Neural progenitor cell (in vitro differentiated cells): ENCODE measurements around the gene PPP1R2. TPM values are rescaled to one million over a fixed set of nuclear protein-coding genes. Genes with fewer than 3 reads are reported as not detected.

ENCODE experiments used
- DNase-seq: peaks from one replicate; pipeline ENCODE4 v3.0.0-alpha.2; 2016; ENCODE audit warnings: low spot score
- H2AFZ ChIP-seq: fragments of 200-600 bp; sonication (generic); replicated peaks from 2 replicates; pipeline ENCODE4 v1.6.1; 2016; ENCODE audit warnings: antibody characterized with exemption
- H3F3A ChIP-seq: fragments of 200-600 bp; sonication (generic); 2 replicates; pipeline ENCODE4 v1.6.1; 2016; ENCODE audit warnings: antibody characterized with exemption, low read depth
- H3K27ac ChIP-seq: fragments of 200-600 bp; sonication (generic); 2 replicates; pipeline ENCODE4 v1.5.1; 2016; ENCODE audit warnings: mild to moderate bottlenecking
- H3K27me3 ChIP-seq: fragments of 200-600 bp; sonication (generic); 2 replicates; pipeline ENCODE4 v1.6.1; 2016; ENCODE audit warnings: mild to moderate bottlenecking, moderate library complexity
- H3K36me3 ChIP-seq: fragments of 200-600 bp; sonication (generic); 2 replicates; pipeline ENCODE4 v1.5.1; 2016
- H3K4me1 ChIP-seq: fragments of 200-600 bp; sonication (generic); 2 replicates; pipeline ENCODE4 v1.6.1; 2016; ENCODE audit warnings: mixed run types
- H3K4me2 ChIP-seq: fragments of 200-600 bp; sonication (generic); 2 replicates; pipeline ENCODE4 v1.6.1; 2016
- H3K4me3 ChIP-seq: fragments of 200-600 bp; sonication (generic); 2 replicates; pipeline ENCODE4 v1.5.1; 2016
- H3K79me2 ChIP-seq: fragments of 200-600 bp; sonication (generic); 2 replicates; pipeline ENCODE4 v1.6.1; 2016; ENCODE audit warnings: low read depth
- H3K9ac ChIP-seq: fragments of 200-600 bp; sonication (generic); 2 replicates; pipeline ENCODE4 v1.6.1; 2016
- H3K9me3 ChIP-seq: fragments of 200-600 bp; sonication (generic); 2 replicates; pipeline ENCODE4 v1.5.1; 2016; ENCODE audit warnings: low read depth
- H4K20me1 ChIP-seq: fragments of 200-600 bp; sonication (generic); 2 replicates; pipeline ENCODE4 v1.6.1; 2016; ENCODE audit warnings: low read depth
- H3K27ac Mint-ChIP-seq: 3 replicates; pipeline ENCODE4 v1.8.0; 2021; ENCODE audit warnings: mixed read lengths
- H3K27me3 Mint-ChIP-seq: 2 replicates; pipeline ENCODE4 v1.8.0; 2022; ENCODE audit warnings: low read depth, mild to moderate bottlenecking, inconsistent platforms, moderate library complexity, mixed read lengths; ENCODE audit not compliant: insufficient read depth
- H3K36me3 Mint-ChIP-seq: 3 replicates; pipeline ENCODE4 v1.8.0; 2021; ENCODE audit warnings: mixed read lengths
- H3K4me1 Mint-ChIP-seq: 3 replicates; pipeline ENCODE4 v1.8.0; 2021; ENCODE audit warnings: mixed read lengths
- H3K4me3 Mint-ChIP-seq: 3 replicates; pipeline ENCODE4 v1.8.0; 2021; ENCODE audit warnings: mild to moderate bottlenecking, moderate library complexity, mixed read lengths
- H3K9me3 Mint-ChIP-seq: 3 replicates; pipeline ENCODE4 v1.8.0; 2020; ENCODE audit warnings: mixed read lengths
- EZH2 ChIP-seq: fragments of 200-600 bp; sonication (generic); IDR thresholded peaks from 2 replicates; pipeline ENCODE4 v1.6.1; 2017; ENCODE audit warnings: antibody characterized with exemption, mild to moderate bottlenecking, moderate library complexity
- EZH2phosphoT487 ChIP-seq: fragments of 200-600 bp; sonication (generic); IDR thresholded peaks from 2 replicates; pipeline ENCODE4 v1.6.1; 2017; ENCODE audit warnings: antibody characterized with exemption
- small RNA-seq: library from RNA; depleted of rRNA; stranded (forward); fragments of <200 nt; gene quantifications from one replicate; pipeline ENCODE3, GENCODE V24; 2015
- total RNA-seq: library from RNA; depleted of rRNA; stranded (reverse); fragments of >200 nt; gene quantifications from 2 replicates; pipeline ENCODE4 v1.2.3, GENCODE V29; 2015; ENCODE audit warnings: low replicate concordance
- TF ChIP-seq, protein P1 (sequence below): fragments of 200-600 bp; sonication (generic); IDR thresholded peaks from 2 replicates; pipeline ENCODE4 v1.5.1; 2017; ENCODE audit warnings: antibody characterized with exemption, mild to moderate bottlenecking

The PPP1R2 gene
- total RNA-seq, 1 donor from 2014 or later: 59.2 TPM

DNA sequence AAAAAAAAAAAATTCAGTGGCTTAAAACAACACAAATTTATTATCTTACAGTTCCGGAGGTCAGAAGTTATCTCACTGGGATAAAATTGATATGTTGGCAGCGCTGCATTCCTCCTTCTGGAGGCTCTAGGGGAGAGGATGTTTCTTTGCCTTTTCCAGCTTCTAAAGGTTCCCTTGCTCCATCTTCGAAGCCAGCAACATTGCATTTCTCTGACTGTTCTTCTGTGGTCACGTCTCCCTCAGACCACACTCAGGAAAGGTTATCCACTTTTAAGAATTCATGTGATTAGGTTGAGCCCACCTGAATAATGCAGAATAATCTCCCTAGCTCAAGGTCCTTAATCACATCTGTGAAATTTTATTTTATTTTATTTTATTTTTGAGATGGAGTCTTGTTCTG lies 76.9 kb downstream of the PPP1R2 start:
- Histone ChIP-seq H3K9ac (no peak overlapping the region), H3K9me3 (no peaks in the 10 kb centered on the region), H4K20me1 (no peaks in the 10 kb centered on the region), H3K36me3 (no peaks in the 10 kb centered on the region), H2AFZ (no peak overlapping the region), H3K27ac (no peak overlapping the region), H3K79me2 (no peaks in the 10 kb centered on the region), H3F3A (no peaks in the 10 kb centered on the region), H3K4me3 (no peak overlapping the region), H3K4me1 (no peaks in the 10 kb centered on the region), H3K4me2 (no peak overlapping the region), H3K27me3 (no peaks in the 10 kb centered on the region)
- H3K27ac Mint-ChIP-seq: no peak overlapping the region
- no peak for DNase-seq
- H3K9me3 Mint-ChIP-seq: no peaks in the 10 kb centered on the region
- TF ChIP-seq EZH2phosphoT487: no peak
- TF ChIP-seq EZH2: no peak
- TF ChIP-seq, protein P1, sequence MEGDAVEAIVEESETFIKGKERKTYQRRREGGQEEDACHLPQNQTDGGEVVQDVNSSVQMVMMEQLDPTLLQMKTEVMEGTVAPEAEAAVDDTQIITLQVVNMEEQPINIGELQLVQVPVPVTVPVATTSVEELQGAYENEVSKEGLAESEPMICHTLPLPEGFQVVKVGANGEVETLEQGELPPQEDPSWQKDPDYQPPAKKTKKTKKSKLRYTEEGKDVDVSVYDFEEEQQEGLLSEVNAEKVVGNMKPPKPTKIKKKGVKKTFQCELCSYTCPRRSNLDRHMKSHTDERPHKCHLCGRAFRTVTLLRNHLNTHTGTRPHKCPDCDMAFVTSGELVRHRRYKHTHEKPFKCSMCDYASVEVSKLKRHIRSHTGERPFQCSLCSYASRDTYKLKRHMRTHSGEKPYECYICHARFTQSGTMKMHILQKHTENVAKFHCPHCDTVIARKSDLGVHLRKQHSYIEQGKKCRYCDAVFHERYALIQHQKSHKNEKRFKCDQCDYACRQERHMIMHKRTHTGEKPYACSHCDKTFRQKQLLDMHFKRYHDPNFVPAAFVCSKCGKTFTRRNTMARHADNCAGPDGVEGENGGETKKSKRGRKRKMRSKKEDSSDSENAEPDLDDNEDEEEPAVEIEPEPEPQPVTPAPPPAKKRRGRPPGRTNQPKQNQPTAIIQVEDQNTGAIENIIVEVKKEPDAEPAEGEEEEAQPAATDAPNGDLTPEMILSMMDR: no peak
- peaks cover 6% of the 10 kb centered on the region for H3K4me1 Mint-ChIP-seq
- peaks cover 10% of the 10 kb centered on the region for H3K27me3 Mint-ChIP-seq
- H3K4me3 Mint-ChIP-seq: no peak overlapping the region
- no peaks in the 10 kb centered on the region for H3K36me3 Mint-ChIP-seq

Small RNA genes lying within 50 kb of the gene (small RNA-seq; reads per million reads assigned to genes)
- gene RN7SL73P (not detected), gene RNU6ATAC24P (not detected)

Other genes starting within 250 kb of the PPP1R2 start
- 54.7 and 68.4 TPM in 2 replicates for gene ACAP2, start 100.3 kb downstream of the PPP1R2 start, total RNA-seq
- gene APOD, start 40.6 kb upstream of the PPP1R2 start, total RNA-seq: not detected in 2 replicates
- 0.17 TPM in 1 of 2 replicates, not detected in the other for gene MUC20, start 177.7 kb upstream of the PPP1R2 start, total RNA-seq